Large intestine (tissue), 3 donors: ENCODE results near the gene NPHP1. TPM values are rescaled to one million over a fixed set of nuclear protein-coding genes. Genes with fewer than 3 reads are reported as not detected.
"Not testable (repeated sequence)": the region's sequence is repeated elsewhere in the genome, so short reads cannot be mapped to it uniquely, and the experiment has no call there.

Experiments
- DNase-seq, 2 donors: peaks; one replicate each; pipeline versions ENCODE4 v3.0.0 to v3.0.0-alpha.2; 2013
- H3K27ac ChIP-seq: one replicate; pipeline ENCODE4 v1.5.1; 2013; ENCODE audit warnings: low read length
- H3K27me3 ChIP-seq: 2 replicates; pipeline ENCODE4 v1.6.1; 2013; ENCODE audit warnings: low read length; ENCODE audit not compliant: control insufficient read depth, insufficient read depth
- H3K36me3 ChIP-seq: 2 replicates; pipeline ENCODE4 v1.6.1; 2013; ENCODE audit warnings: low read length; ENCODE audit not compliant: control insufficient read depth, insufficient read depth
- H3K4me1 ChIP-seq: one replicate; pipeline ENCODE4 v1.6.1; 2013; ENCODE audit warnings: low read length; ENCODE audit not compliant: control insufficient read depth, insufficient read depth
- H3K4me3 ChIP-seq: one replicate; pipeline ENCODE4 v1.5.1; 2013; ENCODE audit warnings: low read length
- H3K9me3 ChIP-seq: one replicate; pipeline ENCODE4 v1.6.1; 2013; ENCODE audit warnings: mild to moderate bottlenecking, low read depth, low read length, moderate library complexity; ENCODE audit not compliant: control insufficient read depth
- WGBS: methylation state at CpG from one replicate; pipeline ENCODE4 v1.1.5; 2013; ENCODE audit warnings: low lambda C conversion rate; ENCODE audit not compliant: insufficient coverage; 5-methylcytosine and 5-hydroxymethylcytosine counted together
- polyA plus RNA-seq: library from polyadenylated mRNA; unstranded; fragments of 120-200 nt; gene quantifications from one replicate; pipeline ENCODE4 v1.2.1, GENCODE V29; 2013

The NPHP1 gene
- polyA plus RNA-seq, 1 donor = 3.9 TPM

GRCh38 chr2:110154188-110154587 lies 50.6 kb downstream of the NPHP1 start:
- DNase-seq, H3K4me1 ChIP-seq, H3K4me3 ChIP-seq, H3K36me3 ChIP-seq, H3K27me3 ChIP-seq, H3K27ac ChIP-seq: not testable (repeated sequence)
- H3K9me3 ChIP-seq = peaks cover 17% of the 10 kb centered on the region
- no CpG with 5 or more reads among the region's 2 CpGs for WGBS

DNA sequence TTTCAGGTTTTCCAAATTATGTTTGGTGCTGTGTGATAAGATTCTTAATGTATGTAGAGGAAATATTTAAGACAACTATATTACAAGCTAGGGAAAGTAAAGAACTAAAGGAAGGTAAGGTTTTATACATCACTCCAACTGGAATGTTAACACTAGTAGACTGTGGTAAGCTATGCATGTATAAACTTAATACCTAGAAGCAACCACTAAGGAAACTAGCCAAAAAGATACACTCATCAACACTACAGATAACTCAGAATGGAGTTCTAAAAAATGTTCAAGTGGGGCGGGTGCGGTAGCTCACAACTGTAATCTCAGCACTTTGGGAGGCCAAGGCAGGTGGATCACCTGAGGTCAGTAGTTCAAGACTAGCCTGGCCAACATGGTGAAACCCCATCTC lies 51.4 kb downstream of the NPHP1 start:
- Histone ChIP-seq H3K4me3 (no peak overlapping the region), H3K4me1 (no peaks in the 10 kb centered on the region), H3K9me3 (peaks cover 17% of the 10 kb centered on the region), H3K27ac (no peak overlapping the region), H3K27me3 (no peaks in the 10 kb centered on the region), H3K36me3 (no peaks in the 10 kb centered on the region)
- WGBS = no CpG with 5 or more reads among the region's 2 CpGs
- DNase-seq = no peak

- H3K27ac ChIP-seq = no peak overlapping the region
- no peak for DNase-seq
- H3K36me3 ChIP-seq = no peaks in the 10 kb centered on the region
- no peaks in the 10 kb centered on the region for H3K4me1 ChIP-seq
- H3K27me3 ChIP-seq = no peaks in the 10 kb centered on the region
- peaks cover 17% of the 10 kb centered on the region for H3K9me3 ChIP-seq
- 93% methylated on average over 3 of the region's 3 CpGs for WGBS
- H3K4me3 ChIP-seq = no peak overlapping the region
These were observed 51.9 kb downstream of the NPHP1 start for GRCh38 chr2:110152943-110153342.

- Histone ChIP-seq H3K9me3 (no peaks in the 10 kb centered on the region), H3K27ac (no peak overlapping the region), H3K4me3 (no peak overlapping the region), H3K36me3 (no peaks in the 10 kb centered on the region), H3K4me1 (peaks cover 3% of the 10 kb centered on the region), H3K27me3 (no peaks in the 10 kb centered on the region)
- DNase-seq = no peak
- WGBS = 100% methylated on average over 1 of the region's 6 CpGs
These were observed 55.2 kb downstream of the NPHP1 start for GRCh38 chr2:110149330-110150220.

GRCh38 chr2:110146945-110147332 lies 57.9 kb downstream of the NPHP1 start:
- Histone ChIP-seq H3K36me3 (no peaks in the 10 kb centered on the region), H3K27ac (no peak overlapping the region), H3K9me3 (no peaks in the 10 kb centered on the region), H3K27me3 (no peaks in the 10 kb centered on the region), H3K4me1 (peaks cover 3% of the 10 kb centered on the region), H3K4me3 (no peak overlapping the region)
- no peak for DNase-seq
- WGBS = 93% methylated on average over 2 of the region's 2 CpGs

DNA sequence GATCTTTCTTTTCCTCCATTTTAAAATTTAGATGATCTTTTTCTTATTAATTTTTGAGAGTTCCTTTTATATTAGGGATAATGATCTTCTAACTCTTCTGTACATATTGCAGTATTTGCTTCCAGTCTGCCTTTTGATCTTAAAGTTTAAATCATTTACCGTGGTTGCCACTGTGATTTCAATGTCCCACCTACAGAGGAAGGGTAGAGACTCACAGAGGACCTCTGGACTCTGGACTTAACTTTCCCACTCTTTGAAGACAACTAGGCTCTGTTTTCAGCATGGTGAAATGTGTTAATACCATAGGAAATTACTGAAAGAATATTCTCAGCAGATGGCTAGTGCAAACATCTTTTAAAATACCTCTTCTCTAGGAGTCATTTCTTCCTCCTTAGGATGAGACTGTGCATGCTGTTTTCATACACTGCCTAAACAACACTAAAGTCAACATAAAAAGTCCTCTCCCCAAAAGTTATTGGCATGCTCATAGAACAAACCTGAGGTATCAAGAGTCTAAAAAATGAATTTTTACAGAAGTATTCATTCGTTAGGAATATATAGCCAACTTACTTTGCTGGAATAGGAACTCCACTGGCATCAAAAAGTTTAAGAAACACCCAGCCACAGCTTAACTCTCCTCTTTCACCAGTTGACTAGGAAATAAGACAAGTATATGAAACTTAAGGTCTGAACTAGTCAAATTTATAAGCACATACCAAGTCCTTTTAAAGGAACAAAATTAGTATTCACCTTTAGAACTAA lies 58.4 kb downstream of the NPHP1 start:
- no CpG with 5 or more reads among the region's 2 CpGs for WGBS
- Histone ChIP-seq H3K36me3 (no peaks in the 10 kb centered on the region), H3K27me3 (no peaks in the 10 kb centered on the region)

DNA sequence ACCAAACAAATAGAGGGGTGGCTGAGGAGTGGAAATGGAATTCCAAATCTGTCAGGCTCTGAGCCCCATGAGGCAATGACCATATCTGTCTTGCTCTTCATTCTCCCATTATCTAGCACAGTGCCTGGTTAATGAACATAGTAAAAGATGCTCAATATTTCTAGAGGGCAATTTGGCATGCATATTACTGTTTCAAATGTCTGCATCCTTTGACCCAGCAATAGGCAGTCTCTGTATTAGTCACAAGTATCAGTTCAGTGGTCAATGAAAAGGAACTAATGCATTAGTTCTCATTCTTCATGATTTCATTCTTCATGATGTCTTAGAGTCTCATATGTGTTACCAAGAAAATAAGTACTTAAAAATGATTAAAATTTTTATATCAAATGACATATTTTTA lies 60.8 kb downstream of the NPHP1 start:
- Histone ChIP-seq H3K4me1 (peaks cover 3% of the 10 kb centered on the region), H3K27me3 (no peaks in the 10 kb centered on the region), H3K36me3 (no peaks in the 10 kb centered on the region), H3K27ac (no peak overlapping the region), H3K4me3 (no peak overlapping the region), H3K9me3 (no peaks in the 10 kb centered on the region)
- no peak for DNase-seq

More for the DNA sequence above, 58.4 kb downstream of the NPHP1 start:
- Histone ChIP-seq H3K4me1 (peaks cover 3% of the 10 kb centered on the region), H3K27ac (peak overlapping the region; percentile 3), H3K9me3 (no peaks in the 10 kb centered on the region), H3K4me3 (no peak overlapping the region)
- DNase-seq = peak; percentile 31 to 74

DNA sequence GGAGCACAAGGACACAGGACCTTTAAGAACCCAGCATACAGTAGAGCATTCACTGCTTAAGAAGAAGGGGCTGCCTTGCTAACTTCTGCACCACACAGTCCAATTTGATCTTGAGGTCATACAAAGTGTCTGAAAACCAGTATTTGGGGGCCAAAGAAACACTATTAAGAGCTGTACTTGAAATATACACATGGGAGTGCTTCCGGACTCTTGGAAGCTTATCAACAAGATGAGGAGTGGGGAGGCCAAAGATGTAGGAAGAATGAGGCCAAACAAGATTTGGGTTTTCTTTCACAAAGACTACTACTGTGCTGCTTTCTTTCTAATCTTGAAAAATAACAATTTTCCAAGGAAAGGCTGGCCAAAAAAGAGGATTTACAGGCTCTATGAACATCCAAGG lies 64.4 kb downstream of the NPHP1 start:
- H3K27ac ChIP-seq = no peak overlapping the region
- no peaks in the 10 kb centered on the region for H3K4me1 ChIP-seq
- DNase-seq = no peak
- no peaks in the 10 kb centered on the region for H3K9me3 ChIP-seq
- no CpG with 5 or more reads among the region's 1 CpG for WGBS
- H3K4me3 ChIP-seq = no peak overlapping the region
- no peaks in the 10 kb centered on the region for H3K27me3 ChIP-seq
- H3K36me3 ChIP-seq = no peaks in the 10 kb centered on the region

- Histone ChIP-seq H3K27me3 (no peaks in the 10 kb centered on the region), H3K27ac (no peak overlapping the region), H3K4me3 (no peak overlapping the region), H3K9me3 (peaks cover 5% of the 10 kb centered on the region), H3K4me1 (no peaks in the 10 kb centered on the region), H3K36me3 (no peaks in the 10 kb centered on the region)
- DNase-seq = no peak
These were observed 70.8 kb downstream of the NPHP1 start for GRCh38 chr2:110134025-110134424.

GRCh38 chr2:110131166-110131565 lies 73.6 kb downstream of the NPHP1 start:
- Histone ChIP-seq H3K27ac (no peak overlapping the region), H3K9me3 (peaks cover 5% of the 10 kb centered on the region), H3K36me3 (no peaks in the 10 kb centered on the region), H3K27me3 (no peaks in the 10 kb centered on the region), H3K4me3 (no peak overlapping the region), H3K4me1 (no peaks in the 10 kb centered on the region)
- no CpG with 5 or more reads among the region's 2 CpGs for WGBS
- no peak for DNase-seq
